ENCODE data around the gene DNAJC10. TPM values are rescaled to one million over a fixed set of nuclear protein-coding genes. Genes with fewer than 3 reads are reported as not detected.
"Not testable (repeated sequence)": the region's sequence is repeated elsewhere in the genome, so short reads cannot be mapped to it uniquely, and the experiment has no call there.

The DNAJC10 gene
- polyA plus RNA-seq, 1 experiment: 22.6 TPM

DNA sequence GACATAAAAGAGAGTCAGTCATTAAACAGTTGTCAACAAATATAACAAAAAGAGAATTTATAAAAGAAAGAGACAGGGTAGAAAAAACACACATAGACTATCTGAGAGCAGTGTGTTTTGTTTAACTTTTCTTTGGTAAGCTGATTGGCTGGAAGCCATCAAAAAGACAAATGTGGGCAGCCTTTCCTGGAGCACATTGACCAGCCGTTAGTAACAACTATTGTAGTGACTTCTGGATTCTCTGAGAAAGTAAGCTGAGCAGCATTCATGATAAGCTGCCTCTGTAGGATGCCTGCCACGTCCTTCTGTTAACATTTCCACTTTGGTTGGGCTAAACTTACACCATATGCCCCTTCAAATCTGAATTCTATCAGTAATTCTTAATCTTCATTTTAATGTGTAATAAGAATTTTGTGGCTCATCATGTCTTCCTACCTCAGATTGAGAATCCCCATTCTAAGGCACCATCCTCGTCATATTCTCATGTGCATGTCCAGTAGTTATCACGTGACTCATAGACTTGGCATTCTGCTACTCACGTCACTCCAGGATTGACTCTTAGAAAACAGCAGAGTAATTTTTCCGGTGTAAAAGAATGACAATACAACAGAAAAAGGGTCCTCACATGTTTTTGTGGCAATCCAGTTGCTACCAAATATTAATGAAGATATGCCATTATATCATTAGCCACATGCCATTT lies 43.4 kb upstream of the DNAJC10 start:
- no peaks in the 10 kb centered on the region for H3K36me3 ChIP-seq (ENCODE audit: control insufficient read depth, insufficient read depth, low read length)
- CTCF ChIA-PET: no interaction called here
- H3K27me3 ChIP-seq (ENCODE audit: control insufficient read depth, insufficient read depth, low read length): no peaks in the 10 kb centered on the region
- no peak for DNase-seq (ENCODE audit: low read depth)
- no peak overlapping the region for H3K4me3 ChIP-seq (ENCODE audit: low read depth, low read length)
- TF ChIP-seq CTCF (IDR thresholded peaks at IDR 0.05; ENCODE audit: insufficient read depth, low read depth, low read length): no peak
- POLR2A ChIA-PET: no interaction called here

GRCh38 chr2:182680837-182681236 lies 35.2 kb upstream of the DNAJC10 start:
- CTCF ChIA-PET: no interaction called here
- no peak for TF ChIP-seq CTCF (IDR thresholded peaks at IDR 0.05; ENCODE audit: insufficient read depth, low read depth, low read length)
- no peak for DNase-seq (ENCODE audit: low read depth)
- Histone ChIP-seq H3K4me3 (ENCODE audit: low read depth, low read length) (no peak overlapping the region), H3K27me3 (ENCODE audit: control insufficient read depth, insufficient read depth, low read length) (peaks cover 1% of the 10 kb centered on the region; the same call in 1 of the 2 replicates), H3K36me3 (ENCODE audit: control insufficient read depth, insufficient read depth, low read length) (no peaks in the 10 kb centered on the region)
- POLR2A ChIA-PET: no interaction called here

DNA sequence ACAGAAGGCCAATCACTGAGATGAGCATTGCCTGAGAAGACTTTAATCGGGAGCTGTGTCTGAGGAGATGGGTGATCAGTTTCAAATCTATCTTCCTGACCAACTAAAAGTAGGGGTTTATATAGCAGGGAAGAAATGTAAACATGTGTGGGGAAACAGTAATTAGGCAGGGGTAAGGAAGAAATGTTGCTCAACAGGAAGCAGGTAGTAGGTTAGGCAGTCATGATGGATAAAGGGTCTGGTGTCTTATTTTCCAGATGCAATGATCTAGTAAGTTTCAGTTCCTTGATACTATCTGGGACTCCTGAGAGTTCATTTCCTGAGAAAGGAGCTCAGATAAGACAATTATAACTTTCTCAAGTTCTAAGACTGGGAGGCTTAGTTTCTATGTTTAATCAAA lies 33.8 kb upstream of the DNAJC10 start:
- Histone ChIP-seq H3K36me3 (ENCODE audit: control insufficient read depth, insufficient read depth, low read length) (no peaks in the 10 kb centered on the region), H3K4me3 (ENCODE audit: low read depth, low read length) (no peak overlapping the region), H3K27me3 (ENCODE audit: control insufficient read depth, insufficient read depth, low read length) (peaks cover 1% of the 10 kb centered on the region; the same call in 1 of the 2 replicates)
- POLR2A ChIA-PET: no interaction called here
- DNase-seq (ENCODE audit: low read depth): no peak
- CTCF ChIA-PET: no interaction called here
- no peak for TF ChIP-seq CTCF (IDR thresholded peaks at IDR 0.05; ENCODE audit: insufficient read depth, low read depth, low read length)

- no peak for TF ChIP-seq CTCF (IDR thresholded peaks at IDR 0.05; ENCODE audit: insufficient read depth, low read depth, low read length)
- ChIA-PET POLR2A (no interaction called here), CTCF (no interaction called here)
These were observed 30.5 kb upstream of the DNAJC10 start for GRCh38 chr2:182685559-182685958.

GRCh38 chr2:182686763-182687162 lies 29.3 kb upstream of the DNAJC10 start:
- H3K36me3 ChIP-seq (ENCODE audit: control insufficient read depth, insufficient read depth, low read length); DNase-seq (ENCODE audit: low read depth); H3K4me3 ChIP-seq (ENCODE audit: low read depth, low read length); H3K27me3 ChIP-seq (ENCODE audit: control insufficient read depth, insufficient read depth, low read length); CTCF ChIA-PET; POLR2A ChIA-PET: not testable (repeated sequence)

More at GRCh38 chr2:182685559-182685958, 30.5 kb upstream of the DNAJC10 start:
- no peak overlapping the region for H3K4me3 ChIP-seq (ENCODE audit: low read depth, low read length)
- no peaks in the 10 kb centered on the region for H3K36me3 ChIP-seq (ENCODE audit: control insufficient read depth, insufficient read depth, low read length)
- DNase-seq (ENCODE audit: low read depth): no peak
- H3K27me3 ChIP-seq (ENCODE audit: control insufficient read depth, insufficient read depth, low read length): peaks cover 1% of the 10 kb centered on the region; the same call in 1 of the 2 replicates

DNA sequence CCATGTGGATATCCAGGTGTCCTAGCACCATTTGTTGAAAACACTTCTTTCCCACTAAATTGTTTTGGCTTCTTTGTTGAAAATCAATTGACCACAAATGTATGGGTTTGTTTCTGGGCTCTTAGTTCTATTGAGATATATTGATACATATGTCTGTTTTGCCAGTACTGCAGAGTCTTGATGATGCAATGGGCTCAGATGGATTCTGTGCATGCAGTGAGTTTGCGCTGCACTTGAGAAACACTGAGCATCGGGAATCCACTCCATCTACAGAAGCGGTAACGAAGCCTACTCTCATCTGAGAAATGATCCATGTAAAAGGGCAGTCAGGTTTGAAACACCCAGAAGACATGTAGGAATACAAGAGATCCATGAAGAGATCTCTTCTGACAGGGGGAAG lies 21.9 kb upstream of the DNAJC10 start:
- ChIA-PET POLR2A (no interaction called here), CTCF (interaction anchor here (1.4 kb wide), 1 partner anchor 27 kb away, joined by 3 read pairs; no protein-coding TSS in a partner anchor)
- Histone ChIP-seq H3K27me3 (ENCODE audit: control insufficient read depth, insufficient read depth, low read length) (no peaks in the 10 kb centered on the region), H3K4me3 (ENCODE audit: low read depth, low read length) (no peak overlapping the region), H3K36me3 (ENCODE audit: control insufficient read depth, insufficient read depth, low read length) (no peaks in the 10 kb centered on the region)
- no peak for DNase-seq (ENCODE audit: low read depth)
- TF ChIP-seq CTCF (IDR thresholded peaks at IDR 0.05; ENCODE audit: insufficient read depth, low read depth, low read length): no peak
